Activated T-helper 2 cell treated with anti-CD3 and anti-CD28 coated beads, Interferon-gamma antibody, Interleukin-2, Interleukin-4, amounts not matched to agents 10 μg/mL and 5 μg/mL and 100 μg/mL, durations not matched to agents 14 hours and 24 hours and 36 hours (primary cell): ENCODE measurements around the gene CFAP97D1. TPM values are rescaled to one million over a fixed set of nuclear protein-coding genes. Genes with fewer than 3 reads are reported as not detected.

Source experiments
- DNase-seq: peaks from one replicate; pipeline ENCODE4 v3.0.0; 2021; ENCODE audit warnings: low spot score
- H3K27ac Mint-ChIP-seq: one replicate; pipeline ENCODE4 v1.8.0; 2021; ENCODE audit warnings: mixed read lengths
- H3K27me3 Mint-ChIP-seq: one replicate; pipeline ENCODE4 v1.8.0; 2021; ENCODE audit warnings: low read depth, mixed read lengths
- H3K36me3 Mint-ChIP-seq: one replicate; pipeline ENCODE4 v1.8.0; 2021; ENCODE audit warnings: low read depth, mixed read lengths
- H3K4me1 Mint-ChIP-seq: one replicate; pipeline ENCODE4 v1.8.0; 2021; ENCODE audit warnings: low read depth, mixed read lengths
- H3K4me3 Mint-ChIP-seq: one replicate; pipeline ENCODE4 v1.8.0; 2021; ENCODE audit warnings: low read depth, mild to moderate bottlenecking, moderate library complexity, mixed read lengths
- H3K9me3 Mint-ChIP-seq: one replicate; pipeline ENCODE4 v1.8.0; 2021; ENCODE audit warnings: mixed read lengths
- intact Hi-C: fragments of 100-400 bp; cut with micrococcal nuclease; formaldehyde crosslinking; loops from one replicate; pipeline ENCODE4 v1.15.1; 2023
- total RNA-seq: library from RNA; stranded (reverse); gene quantifications from 2 replicates; pipeline ENCODE4 v1.2.3, GENCODE V29; 2022

The CFAP97D1 gene
- total RNA-seq, 1 donor from 2014 or later: not detected

GRCh38 chr17:43757171-43757660 is 23.0 kb upstream of the CFAP97D1 start:
- Mint-ChIP-seq H3K27ac (no peak overlapping the region), H3K36me3 (no peaks in the 10 kb centered on the region), H3K27me3 (peaks cover 40% of the 10 kb centered on the region), H3K4me1 (peaks cover 11% of the 10 kb centered on the region), H3K4me3 (no peak overlapping the region), H3K9me3 (no peaks in the 10 kb centered on the region)
- intact Hi-C loops: no loop called here
- no peak for DNase-seq

- Mint-ChIP-seq H3K9me3 (no peaks in the 10 kb centered on the region), H3K4me1 (peaks cover 7% of the 10 kb centered on the region), H3K36me3 (no peaks in the 10 kb centered on the region), H3K27ac (no peak overlapping the region), H3K27me3 (peaks cover 32% of the 10 kb centered on the region), H3K4me3 (no peak overlapping the region)
- intact Hi-C loops: no loop called here
- no peak for DNase-seq
These were observed 22.1 kb upstream of the CFAP97D1 start for GRCh38 chr17:43758086-43758485.

GRCh38 chr17:43758497-43759174 is 21.6 kb upstream of the CFAP97D1 start, which contains the start of gene SOST:
SOST (minus strand) TSS chr17:43758791; CDS start chr17:43758741, 50 bp downstream.
- intact Hi-C loops: no loop called here

GRCh38 chr17:43759836-43760235 is 20.4 kb upstream of the CFAP97D1 start:
- H3K4me3 Mint-ChIP-seq: no peak overlapping the region
- intact Hi-C loops: loop anchor here (1.0 to 10.0 kb wide), 2 partner anchors 66 to 185 kb away; no protein-coding TSS in a partner anchor

More at GRCh38 chr17:43758497-43759174, 21.6 kb upstream of the CFAP97D1 start, which contains the start of gene SOST:
- Mint-ChIP-seq H3K9me3 (no peaks in the 10 kb centered on the region), H3K27ac (no peak within 1 kb of the TSS), H3K4me3 (no peak within 1 kb of the TSS), H3K36me3 (no peaks in the 10 kb centered on the region), H3K4me1 (peaks cover 4% of the 10 kb centered on the region), H3K27me3 (peaks cover 28% of the 10 kb centered on the region)
- no peak for DNase-seq

GRCh38 chr17:43760254-43760852 is 19.9 kb upstream of the CFAP97D1 start:
- Mint-ChIP-seq H3K36me3 (no peaks in the 10 kb centered on the region), H3K4me3 (no peak overlapping the region), H3K27ac (no peak overlapping the region), H3K27me3 (peaks cover 18% of the 10 kb centered on the region), H3K4me1 (no peaks in the 10 kb centered on the region), H3K9me3 (no peaks in the 10 kb centered on the region)
- peak; percentile 78 for DNase-seq
- intact Hi-C loops: loop anchor here (1.0 to 10.0 kb wide), 2 partner anchors 66 to 186 kb away; no protein-coding TSS in a partner anchor

More at GRCh38 chr17:43759836-43760235, 20.4 kb upstream of the CFAP97D1 start:
- Mint-ChIP-seq H3K36me3 (no peaks in the 10 kb centered on the region), H3K27ac (no peak overlapping the region), H3K4me1 (no peaks in the 10 kb centered on the region), H3K27me3 (peaks cover 18% of the 10 kb centered on the region), H3K9me3 (no peaks in the 10 kb centered on the region)
- DNase-seq: no peak

GRCh38 chr17:43766413-43767052 is 13.7 kb upstream of the CFAP97D1 start:
- no peak overlapping the region for H3K27ac Mint-ChIP-seq
- no peak for DNase-seq
- H3K4me1 Mint-ChIP-seq: no peaks in the 10 kb centered on the region
- no peaks in the 10 kb centered on the region for H3K9me3 Mint-ChIP-seq
- H3K27me3 Mint-ChIP-seq: no peaks in the 10 kb centered on the region
- intact Hi-C loops: loop anchor here (10.0 kb wide), 1 partner anchor 192 kb away; no protein-coding TSS in a partner anchor
- H3K36me3 Mint-ChIP-seq: no peaks in the 10 kb centered on the region
- no peak overlapping the region for H3K4me3 Mint-ChIP-seq

- Mint-ChIP-seq H3K27ac (no peak overlapping the region), H3K4me3 (no peak overlapping the region), H3K4me1 (no peaks in the 10 kb centered on the region), H3K36me3 (no peaks in the 10 kb centered on the region), H3K9me3 (no peaks in the 10 kb centered on the region), H3K27me3 (no peaks in the 10 kb centered on the region)
- no peak for DNase-seq
- intact Hi-C loops: loop anchor here (10.0 kb wide), 1 partner anchor 192 kb away; no protein-coding TSS in a partner anchor
These were observed 13.1 kb upstream of the CFAP97D1 start for GRCh38 chr17:43767053-43767712.

- peaks cover 3% of the 10 kb centered on the region for H3K36me3 Mint-ChIP-seq
- no peaks in the 10 kb centered on the region for H3K9me3 Mint-ChIP-seq
- intact Hi-C loops: loop anchor here (10.0 kb wide), 1 partner anchor 193 kb away; no protein-coding TSS in a partner anchor
- no peaks in the 10 kb centered on the region for H3K4me1 Mint-ChIP-seq
- no peak for DNase-seq
- H3K4me3 Mint-ChIP-seq: no peak overlapping the region
- H3K27ac Mint-ChIP-seq: no peak overlapping the region
- H3K27me3 Mint-ChIP-seq: no peaks in the 10 kb centered on the region
These were observed 12.5 kb upstream of the CFAP97D1 start for GRCh38 chr17:43767713-43768059.

- H3K27ac Mint-ChIP-seq: no peak overlapping the region
- no peaks in the 10 kb centered on the region for H3K27me3 Mint-ChIP-seq
- no peaks in the 10 kb centered on the region for H3K9me3 Mint-ChIP-seq
- intact Hi-C loops: loop anchor here (10.0 kb wide), 1 partner anchor 194 kb away; no protein-coding TSS in a partner anchor
- H3K36me3 Mint-ChIP-seq: peaks cover 5% of the 10 kb centered on the region
- H3K4me1 Mint-ChIP-seq: peaks cover 4% of the 10 kb centered on the region
- no peak for DNase-seq
- H3K4me3 Mint-ChIP-seq: no peak overlapping the region
These were observed 11.9 kb upstream of the CFAP97D1 start for GRCh38 chr17:43768382-43768781.

GRCh38 chr17:43768943-43769342 is 11.3 kb upstream of the CFAP97D1 start:
- no peaks in the 10 kb centered on the region for H3K9me3 Mint-ChIP-seq
- DNase-seq: no peak
- H3K4me3 Mint-ChIP-seq: no peak overlapping the region
- peaks cover 6% of the 10 kb centered on the region for H3K4me1 Mint-ChIP-seq
- no peaks in the 10 kb centered on the region for H3K27me3 Mint-ChIP-seq
- H3K36me3 Mint-ChIP-seq: peaks cover 7% of the 10 kb centered on the region
- intact Hi-C loops: loop anchor here (10.0 kb wide), 1 partner anchor 194 kb away; no protein-coding TSS in a partner anchor
- H3K27ac Mint-ChIP-seq: no peak overlapping the region

- H3K27ac Mint-ChIP-seq: no peak overlapping the region
- no peak for DNase-seq
- H3K27me3 Mint-ChIP-seq: no peaks in the 10 kb centered on the region
- H3K9me3 Mint-ChIP-seq: no peaks in the 10 kb centered on the region
- H3K4me3 Mint-ChIP-seq: no peak overlapping the region
- H3K4me1 Mint-ChIP-seq: peaks cover 6% of the 10 kb centered on the region
- intact Hi-C loops: loop anchor here (10.0 kb wide), 1 partner anchor 195 kb away; no protein-coding TSS in a partner anchor
- peaks cover 11% of the 10 kb centered on the region for H3K36me3 Mint-ChIP-seq
These were observed 10.8 kb upstream of the CFAP97D1 start for GRCh38 chr17:43769426-43769825.

GRCh38 chr17:43769859-43770258 is 10.4 kb upstream of the CFAP97D1 start:
- no peak for DNase-seq
- no peaks in the 10 kb centered on the region for H3K27me3 Mint-ChIP-seq

More at GRCh38 chr17:43769859-43770258, 10.4 kb upstream of the CFAP97D1 start:
- peaks cover 6% of the 10 kb centered on the region for H3K4me1 Mint-ChIP-seq
- no peak overlapping the region for H3K4me3 Mint-ChIP-seq
- no peaks in the 10 kb centered on the region for H3K9me3 Mint-ChIP-seq
- peaks cover 12% of the 10 kb centered on the region for H3K36me3 Mint-ChIP-seq
- intact Hi-C loops: loop anchor here (10.0 kb wide), 1 partner anchor 195 kb away; no protein-coding TSS in a partner anchor
- no peak overlapping the region for H3K27ac Mint-ChIP-seq
